NCI-H128 (cell line): Measurements from ENCODE around the gene IHH.

Experiments used
- DNase-seq: peaks from one replicate; lab custom pipeline; 2025; ENCODE audit not compliant: unreplicated experiment; lab: John Stamatoyannopoulos, UW

Gene IHH

DNA sequence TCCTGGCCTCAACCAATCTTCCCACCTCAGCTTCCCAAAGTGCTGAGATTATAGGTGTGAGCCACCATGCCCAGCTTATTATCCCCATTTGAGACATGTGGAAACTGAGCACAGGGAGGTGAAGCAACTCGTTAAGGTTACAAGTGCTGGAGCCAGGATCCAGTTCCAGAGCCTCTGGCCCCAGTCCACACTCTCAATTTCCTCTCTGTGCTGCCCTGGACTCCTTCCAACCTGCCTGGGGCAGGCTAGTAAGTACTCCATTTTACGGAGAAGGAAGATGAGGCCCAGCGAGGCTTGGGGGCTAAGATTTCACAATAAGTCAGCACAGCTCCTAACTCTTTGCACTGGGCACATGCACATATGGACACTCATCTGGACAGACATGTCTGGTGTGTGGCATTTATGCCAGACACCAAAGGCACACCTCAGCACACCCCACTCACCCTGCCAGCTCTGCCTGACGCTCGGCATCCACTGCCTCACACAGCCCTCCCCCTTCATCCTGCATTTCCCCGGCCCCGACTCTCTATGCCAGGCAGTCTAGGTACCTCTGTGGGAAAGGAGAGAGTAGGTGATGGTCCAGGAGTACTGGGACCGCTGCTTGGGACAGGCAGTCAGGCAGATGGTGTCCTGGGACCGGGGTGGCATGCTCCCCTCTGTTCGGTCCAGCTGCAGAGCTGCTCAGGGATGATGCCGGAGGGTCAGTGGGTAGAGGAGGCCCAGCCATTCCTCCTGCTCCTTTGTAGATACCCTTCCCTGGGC, 39.9 kb downstream of the IHH start:
- DNase-seq, result no peak

DNA sequence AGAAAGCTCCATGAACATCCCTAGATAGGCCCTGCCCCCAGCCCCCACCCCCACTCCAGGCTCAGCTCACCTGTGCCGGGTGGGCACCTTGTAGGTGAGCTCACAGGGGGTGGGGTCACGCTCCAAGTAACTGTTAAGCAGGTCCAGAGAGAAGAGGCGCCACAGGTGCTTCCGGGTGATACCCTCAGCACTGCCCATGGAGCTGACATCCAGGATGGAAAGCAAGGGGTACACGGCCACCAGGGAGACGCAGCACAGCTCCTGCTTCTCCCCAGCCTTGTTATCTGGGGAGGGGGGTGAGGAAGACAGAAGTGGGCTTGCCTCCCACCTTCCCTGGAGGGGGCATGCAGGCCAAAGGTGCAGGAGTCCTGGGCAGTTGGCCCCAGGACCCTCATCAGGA, 41.3 kb downstream of the IHH start:
- no peak for DNase-seq

DNA sequence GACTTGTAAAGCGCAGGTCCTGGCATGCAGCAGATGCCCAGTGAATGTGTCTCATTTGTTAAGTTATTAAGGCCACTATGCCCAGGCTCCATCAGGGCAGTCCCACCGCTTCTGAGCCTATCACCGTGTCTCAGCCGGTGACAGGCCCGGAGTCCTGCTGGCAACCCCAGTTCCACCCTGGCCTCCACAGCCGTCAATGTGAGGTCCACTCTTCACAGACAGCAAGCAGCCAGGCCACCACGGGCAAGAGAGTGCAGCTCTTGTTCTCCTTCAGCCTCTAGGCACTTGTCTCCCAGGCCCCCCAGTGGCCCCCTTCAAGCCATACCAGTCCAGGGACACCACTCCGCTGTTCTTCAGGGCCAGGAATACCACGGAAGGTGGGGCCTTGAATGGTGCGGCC, 42.0 kb downstream of the IHH start:
- no peak for DNase-seq

DNA sequence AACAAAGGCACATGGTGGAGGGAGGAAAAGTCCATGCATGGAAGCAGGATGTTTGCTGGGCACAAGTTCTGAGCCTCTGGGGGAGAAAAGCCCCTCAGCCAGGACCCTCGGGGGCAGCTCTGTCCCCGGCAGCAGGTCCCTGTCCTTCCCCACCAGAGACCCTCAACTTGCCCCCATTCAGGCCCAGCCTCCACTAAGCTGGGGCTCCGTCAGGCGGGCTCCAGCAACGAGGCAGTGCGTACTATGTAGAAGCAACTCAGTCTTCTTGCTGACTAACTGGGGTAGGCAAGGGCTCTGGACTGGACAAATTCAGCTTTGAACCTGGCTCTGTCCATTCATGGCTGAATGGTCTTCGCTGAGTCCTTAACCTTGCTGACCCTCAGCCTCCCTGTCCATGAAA, 42.4 kb downstream of the IHH start:
- no peak for DNase-seq

DNA sequence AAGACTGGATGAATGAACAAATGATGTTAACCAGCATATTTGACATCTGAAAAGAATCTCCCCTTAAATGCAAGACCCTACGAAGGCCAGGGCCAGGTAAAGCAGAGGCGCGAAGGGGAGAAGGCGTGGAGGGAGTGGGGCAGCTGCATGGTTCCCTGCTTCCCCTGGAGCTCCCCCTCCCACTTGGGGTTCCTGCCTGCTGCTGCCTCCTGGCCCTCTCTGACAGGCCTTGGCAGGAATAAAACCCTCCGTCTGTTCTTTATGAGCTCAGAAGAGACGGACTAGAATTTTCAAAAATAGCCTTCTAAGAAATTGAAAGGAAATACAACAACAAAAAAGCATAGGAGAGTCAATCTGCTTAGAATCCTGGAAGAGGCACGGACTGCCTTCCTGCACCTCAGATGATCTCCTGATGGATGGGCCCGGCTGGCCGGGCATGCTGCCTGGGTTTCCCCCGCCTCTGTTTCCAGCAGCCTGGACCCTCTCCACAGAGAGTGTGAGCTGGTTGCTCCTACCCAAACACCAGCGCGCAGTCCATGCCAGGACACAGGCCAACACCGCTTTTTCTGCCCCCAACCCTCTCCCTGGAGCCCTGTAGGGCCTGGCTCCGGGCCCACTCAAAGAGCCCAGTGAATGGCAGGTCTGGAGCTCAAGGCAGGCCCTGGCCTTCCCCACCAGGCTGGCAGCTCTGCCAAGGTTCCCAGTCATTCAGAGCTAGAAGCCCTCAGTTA, 43.4 kb downstream of the IHH start:
- DNase-seq, result no peak

DNA sequence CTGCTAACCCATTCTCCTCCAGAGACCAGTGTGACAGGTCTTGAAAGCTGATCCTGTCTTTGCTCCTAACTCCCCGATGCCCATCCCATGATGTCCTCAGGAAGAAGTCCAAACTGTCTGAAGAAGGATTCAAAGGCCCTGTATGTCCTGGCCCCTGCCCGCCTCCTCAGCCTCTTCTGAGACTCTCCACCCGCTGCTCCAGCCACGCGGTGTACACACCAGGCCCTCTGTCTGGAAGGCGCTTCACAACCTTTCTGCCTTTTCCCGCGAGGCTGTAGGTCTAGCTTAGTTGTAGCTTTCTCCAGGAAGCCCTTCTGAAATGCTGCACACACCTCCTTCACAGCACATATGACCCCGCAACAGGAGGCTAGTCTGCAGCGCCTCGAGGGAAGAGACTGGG, 44.0 kb downstream of the IHH start:
- DNase-seq, result no peak

DNA sequence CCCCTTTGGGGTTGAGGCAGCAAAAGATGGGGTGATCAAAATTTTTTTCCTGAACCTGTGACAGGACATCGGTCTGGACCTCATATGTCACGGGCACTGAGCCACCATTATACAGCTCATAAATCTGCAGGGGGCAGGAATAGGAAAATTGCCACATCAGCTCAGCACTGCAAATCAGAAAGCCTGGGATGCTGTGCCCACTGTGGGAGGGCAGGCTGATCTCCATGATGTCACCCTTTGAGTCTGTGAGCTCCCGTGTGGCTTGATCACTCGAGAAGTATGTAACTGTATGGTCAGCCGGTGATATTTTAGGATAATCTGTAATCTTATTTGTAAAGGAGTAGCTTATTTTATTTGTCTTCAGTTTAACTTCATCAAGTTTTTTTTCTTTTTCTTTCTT, 49.8 kb downstream of the IHH start:
- DNase-seq, result no peak

DNA sequence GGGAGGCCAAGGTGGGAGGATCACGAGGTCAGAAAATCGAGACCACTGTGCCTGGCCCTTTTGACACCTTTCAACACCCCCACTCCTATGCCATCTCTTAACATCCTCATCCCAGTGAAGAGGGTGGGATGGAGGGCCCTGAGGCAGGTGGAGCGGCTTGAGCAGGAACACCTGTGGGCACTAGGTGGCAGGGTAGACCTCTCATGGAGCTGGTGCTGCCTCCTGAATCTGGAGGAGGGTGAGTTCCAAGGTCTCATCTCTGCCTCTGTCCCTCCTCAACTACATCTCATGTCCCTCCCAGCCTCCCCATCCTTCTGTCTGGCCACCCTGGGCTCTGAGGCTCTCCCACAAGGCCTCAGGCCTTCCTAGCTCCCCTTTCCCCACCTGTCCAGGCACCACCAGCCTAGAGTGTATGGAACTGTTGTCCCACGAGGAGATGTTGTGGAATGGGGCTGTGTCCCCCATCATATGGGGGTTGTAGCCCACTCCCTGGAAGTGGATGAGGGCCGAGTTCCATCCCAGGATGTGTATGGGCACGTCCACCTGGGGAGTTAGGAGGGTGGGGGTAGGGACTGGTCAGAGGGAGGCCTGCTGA, 50.5 kb downstream of the IHH start:
- DNase-seq, result no peak

DNA sequence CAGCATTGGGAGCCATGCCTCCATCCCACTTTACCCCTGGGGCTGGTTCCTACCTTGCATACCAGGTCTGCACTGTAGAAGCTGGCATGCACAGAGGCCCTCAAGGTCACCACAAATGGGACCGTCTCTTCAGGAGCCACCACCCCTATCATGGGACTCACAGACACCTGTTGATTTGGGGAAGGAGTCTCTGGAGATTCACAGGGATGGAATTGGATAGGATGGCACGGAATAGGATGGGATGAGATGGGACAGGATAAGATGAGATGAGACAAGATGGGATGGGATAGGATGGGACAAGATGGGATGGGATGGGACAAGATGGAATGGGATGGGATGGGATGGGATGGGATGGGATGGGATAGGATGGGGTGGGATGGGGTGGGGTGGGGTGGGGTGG, 51.4 kb downstream of the IHH start:
- DNase-seq, result no peak
